ENCODE results near the gene CCDC80. TPM values are rescaled to one million over a fixed set of nuclear protein-coding genes. Genes with fewer than 3 reads are reported as not detected.
A peak's percentile ranks its signal among the peaks of the same experiment; 100 is the strongest.

The CCDC80 gene
- total RNA-seq, 1 donor from 2014 or later: 4.9 TPM

DNA sequence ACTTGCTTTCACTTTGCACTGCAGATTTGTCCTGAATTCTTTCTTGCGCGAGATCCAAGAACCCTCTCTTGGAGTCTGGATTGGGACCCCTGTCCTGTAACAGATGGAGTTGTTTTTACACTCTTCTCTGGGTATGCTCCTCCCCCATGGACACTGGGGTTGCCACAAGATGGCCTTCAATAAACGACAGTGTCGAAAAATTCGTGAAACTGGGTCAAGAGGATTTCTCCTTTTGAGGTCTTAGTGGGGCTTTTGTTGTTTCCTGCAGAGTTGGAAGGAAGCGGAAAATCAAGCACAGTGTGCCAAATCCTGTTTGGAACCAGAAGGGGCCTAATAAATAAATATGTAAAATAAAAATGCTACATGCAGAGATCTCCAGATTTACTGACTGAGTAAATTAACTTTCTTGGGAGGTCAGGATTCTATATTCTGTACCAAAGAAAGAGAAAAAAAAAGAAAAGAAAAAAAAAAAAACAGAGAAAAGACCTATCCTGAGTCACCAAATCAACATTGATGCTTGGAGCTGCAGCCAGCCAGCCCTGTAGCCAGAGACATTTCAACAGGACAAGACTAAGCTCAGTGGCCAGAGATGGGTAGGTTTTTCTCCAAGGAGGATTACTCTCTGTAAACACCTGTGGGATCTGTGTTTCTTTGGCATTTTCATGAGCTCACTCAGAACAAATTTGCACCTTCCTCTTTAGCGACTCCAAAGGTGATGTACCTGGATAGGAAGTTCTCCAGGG is 24.8 kb downstream of the CCDC80 start:
- no peak overlapping the region for H3K4me3 ChIP-seq (ENCODE audit: low read depth, low read length)
- no peak for DNase-seq (ENCODE audit: low read depth)

DNA sequence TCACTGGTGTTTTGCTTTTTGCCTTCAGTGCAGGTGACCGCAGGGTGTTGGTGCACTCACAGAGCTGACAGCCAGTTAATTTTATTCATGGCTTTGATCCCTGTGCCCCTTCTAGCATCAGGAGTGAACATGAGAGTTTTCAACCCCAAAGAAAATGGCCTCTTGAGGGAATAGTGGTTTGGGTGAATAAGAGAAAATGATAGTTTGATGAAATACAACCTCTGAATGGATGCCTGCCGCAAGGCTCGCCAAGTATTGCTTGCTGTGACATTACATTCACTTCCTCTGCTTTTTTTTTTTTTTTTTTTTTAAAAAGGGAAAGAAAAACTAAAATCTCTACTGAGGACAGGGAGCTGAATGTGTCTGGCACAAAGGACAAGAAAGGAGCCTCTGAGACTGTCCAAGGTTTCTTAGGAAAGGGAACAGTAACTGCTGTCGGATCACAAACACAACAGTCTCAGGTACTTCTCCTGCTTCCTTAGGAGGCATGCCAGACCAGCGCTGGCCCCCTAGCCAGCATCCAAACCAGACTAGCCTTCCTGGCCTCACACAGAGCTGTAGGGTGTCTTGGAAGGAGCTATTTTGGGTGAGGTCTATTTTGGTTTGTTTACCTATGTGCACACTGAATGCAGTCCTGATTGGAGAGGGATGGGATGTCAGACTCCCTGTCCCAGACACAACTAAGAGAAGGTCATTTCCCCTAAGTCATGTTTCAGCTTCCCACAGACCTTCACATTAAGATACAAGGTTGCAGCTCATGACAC is 29.0 kb downstream of the CCDC80 start:
- H3K4me3 ChIP-seq (ENCODE audit: low read depth, low read length): no peak overlapping the region
- DNase-seq (ENCODE audit: low read depth): no peak
- H3K36me3 ChIP-seq (ENCODE audit: control insufficient read depth, insufficient read depth, low read length): no peaks in the 10 kb centered on the region
- TF ChIP-seq, protein P1, sequence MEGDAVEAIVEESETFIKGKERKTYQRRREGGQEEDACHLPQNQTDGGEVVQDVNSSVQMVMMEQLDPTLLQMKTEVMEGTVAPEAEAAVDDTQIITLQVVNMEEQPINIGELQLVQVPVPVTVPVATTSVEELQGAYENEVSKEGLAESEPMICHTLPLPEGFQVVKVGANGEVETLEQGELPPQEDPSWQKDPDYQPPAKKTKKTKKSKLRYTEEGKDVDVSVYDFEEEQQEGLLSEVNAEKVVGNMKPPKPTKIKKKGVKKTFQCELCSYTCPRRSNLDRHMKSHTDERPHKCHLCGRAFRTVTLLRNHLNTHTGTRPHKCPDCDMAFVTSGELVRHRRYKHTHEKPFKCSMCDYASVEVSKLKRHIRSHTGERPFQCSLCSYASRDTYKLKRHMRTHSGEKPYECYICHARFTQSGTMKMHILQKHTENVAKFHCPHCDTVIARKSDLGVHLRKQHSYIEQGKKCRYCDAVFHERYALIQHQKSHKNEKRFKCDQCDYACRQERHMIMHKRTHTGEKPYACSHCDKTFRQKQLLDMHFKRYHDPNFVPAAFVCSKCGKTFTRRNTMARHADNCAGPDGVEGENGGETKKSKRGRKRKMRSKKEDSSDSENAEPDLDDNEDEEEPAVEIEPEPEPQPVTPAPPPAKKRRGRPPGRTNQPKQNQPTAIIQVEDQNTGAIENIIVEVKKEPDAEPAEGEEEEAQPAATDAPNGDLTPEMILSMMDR (IDR thresholded peaks at IDR 0.05; ENCODE audit: insufficient read depth, low read length, poor library complexity, severe bottlenecking): no peak
- no peaks in the 10 kb centered on the region for H3K27me3 ChIP-seq (ENCODE audit: control insufficient read depth, insufficient read depth, low read length)

More for the DNA sequence above, 24.8 kb downstream of the CCDC80 start:
- Histone ChIP-seq H3K27me3 (ENCODE audit: control insufficient read depth, insufficient read depth, low read length) (no peaks in the 10 kb centered on the region), H3K36me3 (ENCODE audit: control insufficient read depth, insufficient read depth, low read length) (no peaks in the 10 kb centered on the region)
- TF ChIP-seq, protein P1 (IDR thresholded peaks at IDR 0.05; ENCODE audit: insufficient read depth, low read length, poor library complexity, severe bottlenecking): no peak

DNA sequence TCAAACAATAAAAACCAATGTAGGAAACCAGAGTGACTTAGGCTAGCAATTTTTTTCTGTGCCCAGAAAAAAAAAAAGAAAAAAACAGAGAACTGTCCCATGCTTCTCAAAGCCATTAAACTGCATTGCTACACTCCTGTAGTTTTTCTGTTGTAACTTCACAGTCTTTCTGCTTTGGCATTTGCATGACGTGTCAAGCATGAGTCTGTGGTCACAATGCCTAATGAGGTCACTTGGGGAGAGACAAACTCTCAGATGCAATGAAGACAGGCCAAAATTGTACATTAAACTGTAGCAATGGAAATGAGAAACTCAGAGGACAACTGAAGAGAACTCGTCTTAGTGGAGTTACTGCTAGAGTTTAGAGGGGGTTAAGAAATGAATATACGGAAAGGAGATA is 30.8 kb downstream of the CCDC80 start:
- peak; percentile 45 for DNase-seq (ENCODE audit: low read depth)
- H3K27me3 ChIP-seq (ENCODE audit: control insufficient read depth, insufficient read depth, low read length): no peaks in the 10 kb centered on the region
- TF ChIP-seq, protein P1 (IDR thresholded peaks at IDR 0.05; ENCODE audit: insufficient read depth, low read length, poor library complexity, severe bottlenecking): no peak
- H3K36me3 ChIP-seq (ENCODE audit: control insufficient read depth, insufficient read depth, low read length): no peaks in the 10 kb centered on the region
- no peak overlapping the region for H3K4me3 ChIP-seq (ENCODE audit: low read depth, low read length)

DNA sequence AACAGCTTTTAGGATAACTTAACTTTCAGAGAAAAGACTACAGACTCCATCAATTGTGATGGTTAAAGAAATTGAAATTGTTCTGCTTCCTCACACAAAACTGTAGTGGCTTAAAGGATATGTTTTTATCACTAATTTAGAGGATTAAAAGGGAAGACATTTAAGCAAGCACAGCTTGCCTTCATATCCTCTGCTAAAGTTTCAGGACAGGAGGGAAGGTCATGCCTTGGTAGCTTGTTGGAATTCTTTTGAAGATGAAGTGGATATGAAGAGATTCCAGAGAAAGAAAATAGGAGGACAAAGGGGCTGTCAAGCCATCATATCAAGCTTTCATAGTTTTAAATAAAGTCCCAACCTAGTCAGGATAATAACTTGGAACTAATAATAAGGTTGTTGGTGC is 33.1 kb downstream of the CCDC80 start:
- TF ChIP-seq, protein P1 (IDR thresholded peaks at IDR 0.05; ENCODE audit: insufficient read depth, low read length, poor library complexity, severe bottlenecking): no peak
- no peak for DNase-seq (ENCODE audit: low read depth)

DNA sequence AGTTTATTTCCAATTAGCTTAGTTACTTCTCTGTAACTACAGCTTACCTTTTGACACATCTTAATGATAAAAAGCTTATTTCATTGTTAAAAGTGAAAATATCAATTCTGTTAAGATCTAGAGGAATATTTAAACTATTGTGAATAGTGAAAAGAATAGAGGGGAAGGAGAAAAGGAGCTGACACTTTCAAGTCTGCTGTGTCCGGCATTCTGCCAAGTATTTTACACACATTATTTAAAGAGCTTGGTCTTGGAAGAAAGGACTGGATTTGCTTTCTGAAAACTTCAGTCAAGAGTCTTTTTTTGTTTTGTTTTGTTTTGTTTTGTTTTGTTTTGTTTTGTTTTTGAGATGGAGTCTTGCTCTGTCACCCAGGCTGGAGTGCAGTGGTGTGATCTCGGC is 34.8 kb downstream of the CCDC80 start:
- DNase-seq (ENCODE audit: low read depth): no peak
- no peaks in the 10 kb centered on the region for H3K36me3 ChIP-seq (ENCODE audit: control insufficient read depth, insufficient read depth, low read length)
- TF ChIP-seq, protein P1 (IDR thresholded peaks at IDR 0.05; ENCODE audit: insufficient read depth, low read length, poor library complexity, severe bottlenecking): no peak
- no peaks in the 10 kb centered on the region for H3K27me3 ChIP-seq (ENCODE audit: control insufficient read depth, insufficient read depth, low read length)
- no peak overlapping the region for H3K4me3 ChIP-seq (ENCODE audit: low read depth, low read length)

More for the DNA sequence above, 33.1 kb downstream of the CCDC80 start:
- Histone ChIP-seq H3K36me3 (ENCODE audit: control insufficient read depth, insufficient read depth, low read length) (no peaks in the 10 kb centered on the region), H3K4me3 (ENCODE audit: low read depth, low read length) (no peak overlapping the region), H3K27me3 (ENCODE audit: control insufficient read depth, insufficient read depth, low read length) (no peaks in the 10 kb centered on the region)
